ENCODE data around the gene CHN1. TPM values are rescaled to one million over a fixed set of nuclear protein-coding genes. Genes with fewer than 3 reads are reported as not detected.

The CHN1 gene
- polyA plus RNA-seq, 6 donors from 2014 or later, result 0.31 to 0.78 TPM; not detected in 4

- no peaks in the 10 kb centered on the region for H3K36me3 Mint-ChIP-seq
- H3K27me3 Mint-ChIP-seq, result peaks cover 6 to 23% (median 17%) of the 10 kb centered on the region in 3 donors
- no peak overlapping the region for H3K27ac Mint-ChIP-seq
- H3K4me1 Mint-ChIP-seq, result no peaks in the 10 kb centered on the region
- H3K9me3 Mint-ChIP-seq, result peaks cover 0 to 2% (median 0%) of the 10 kb centered on the region in 7 donors
- DNase-seq (no peak), ATAC-seq (ENCODE audit: low read depth in 2 of 2) (no peak)
- no peak overlapping the region for H3K4me3 Mint-ChIP-seq
Measured at GRCh38 chr2:174984561-174984960, 20.6 kb downstream of the CHN1 start.

- Mint-ChIP-seq H3K4me3 (no peak overlapping the region), H3K4me1 (no peaks in the 10 kb centered on the region)
- DNase-seq, result no peak
Measured at GRCh38 chr2:174981331-174981730, 23.9 kb downstream of the CHN1 start.

GRCh38 chr2:174979996-174980395 is 25.2 kb downstream of the CHN1 start:
- peaks cover 0 to 2% (median 0%) of the 10 kb centered on the region in 7 donors for H3K9me3 Mint-ChIP-seq
- ATAC-seq (ENCODE audit: low read depth in 2 of 2) (no peak), DNase-seq (no peak)
- peaks cover 3 to 24% (median 13%) of the 10 kb centered on the region in 3 donors for H3K27me3 Mint-ChIP-seq
- H3K4me3 Mint-ChIP-seq, result no peak overlapping the region
- H3K27ac Mint-ChIP-seq, result no peak overlapping the region
- no peaks in the 10 kb centered on the region for H3K4me1 Mint-ChIP-seq
- no peaks in the 10 kb centered on the region for H3K36me3 Mint-ChIP-seq

More at GRCh38 chr2:174981331-174981730, 23.9 kb downstream of the CHN1 start:
- Mint-ChIP-seq H3K27me3 (peaks cover 6 to 19% (median 16%) of the 10 kb centered on the region in 3 donors), H3K9me3 (peaks cover 0 to 2% (median 0%) of the 10 kb centered on the region in 7 donors), H3K27ac (no peak overlapping the region), H3K36me3 (no peaks in the 10 kb centered on the region)
- no peak for ATAC-seq (ENCODE audit: low read depth in 2 of 2)

- ATAC-seq (ENCODE audit: low read depth in 2 of 2) (no peak), DNase-seq (no peak)
- no peaks in the 10 kb centered on the region for H3K36me3 Mint-ChIP-seq
- H3K4me1 Mint-ChIP-seq, result no peaks in the 10 kb centered on the region
- H3K4me3 Mint-ChIP-seq, result no peak overlapping the region
- peaks cover 0 to 2% (median 0%) of the 10 kb centered on the region in 7 donors for H3K9me3 Mint-ChIP-seq
- no peak overlapping the region for H3K27ac Mint-ChIP-seq
- peaks cover 13 to 20% (median 14%) of the 10 kb centered on the region in 3 donors for H3K27me3 Mint-ChIP-seq
Measured at GRCh38 chr2:174977364-174977763, 27.8 kb downstream of the CHN1 start.

- H3K27ac Mint-ChIP-seq, result no peak overlapping the region
- no peak overlapping the region for H3K4me3 Mint-ChIP-seq
- H3K9me3 Mint-ChIP-seq, result no peaks in the 10 kb centered on the region
- H3K36me3 Mint-ChIP-seq, result no peaks in the 10 kb centered on the region
- ATAC-seq (ENCODE audit: low read depth in 2 of 2) (no peak), DNase-seq (no peak)
- H3K4me1 Mint-ChIP-seq, result no peaks in the 10 kb centered on the region
- H3K27me3 Mint-ChIP-seq, result peaks cover 19 to 25% (median 25%) of the 10 kb centered on the region in 3 donors
Measured at GRCh38 chr2:174974131-174974530, 31.1 kb downstream of the CHN1 start.

- Mint-ChIP-seq H3K9me3 (no peaks in the 10 kb centered on the region), H3K27me3 (peaks cover 22 to 29% (median 26%) of the 10 kb centered on the region in 3 donors), H3K4me1 (no peaks in the 10 kb centered on the region), H3K36me3 (no peaks in the 10 kb centered on the region), H3K4me3 (no peak overlapping the region), H3K27ac (no peak overlapping the region)
- ATAC-seq (ENCODE audit: low read depth in 2 of 2), result no peak
- DNase-seq, result no peak
Measured at GRCh38 chr2:174972924-174973323, 32.3 kb downstream of the CHN1 start.

GRCh38 chr2:174971868-174972781 is 33.1 kb downstream of the CHN1 start:
- Mint-ChIP-seq H3K4me3 (no peak overlapping the region), H3K36me3 (no peaks in the 10 kb centered on the region), H3K4me1 (no peaks in the 10 kb centered on the region), H3K9me3 (no peaks in the 10 kb centered on the region), H3K27ac (no peak overlapping the region), H3K27me3 (peaks cover 26 to 34% (median 26%) of the 10 kb centered on the region in 3 donors)
- no peak for DNase-seq
- no peak for ATAC-seq (ENCODE audit: low read depth in 2 of 2)

GRCh38 chr2:174970092-174970491 is 35.1 kb downstream of the CHN1 start:
- Mint-ChIP-seq H3K36me3 (no peaks in the 10 kb centered on the region), H3K27me3 (peaks cover 25 to 36% (median 26%) of the 10 kb centered on the region in 3 donors), H3K4me3 (no peak overlapping the region), H3K9me3 (no peaks in the 10 kb centered on the region), H3K4me1 (no peaks in the 10 kb centered on the region), H3K27ac (no peak overlapping the region)
- no peak for DNase-seq
- ATAC-seq (ENCODE audit: low read depth in 2 of 2), result no peak

- no peaks in the 10 kb centered on the region for H3K36me3 Mint-ChIP-seq
- no peak overlapping the region for H3K4me3 Mint-ChIP-seq
- no peaks in the 10 kb centered on the region for H3K9me3 Mint-ChIP-seq
- ATAC-seq (ENCODE audit: low read depth in 2 of 2) (no peak), DNase-seq (no peak)
- H3K27me3 Mint-ChIP-seq, result peaks cover 25 to 35% (median 26%) of the 10 kb centered on the region in 3 donors
- no peaks in the 10 kb centered on the region for H3K4me1 Mint-ChIP-seq
- H3K27ac Mint-ChIP-seq, result no peak overlapping the region
Measured at GRCh38 chr2:174969091-174969734, 36.0 kb downstream of the CHN1 start.

GRCh38 chr2:174967691-174968260 is 37.4 kb downstream of the CHN1 start:
- H3K4me1 Mint-ChIP-seq, result no peaks in the 10 kb centered on the region
- peaks cover 3 to 9% (median 5%) of the 10 kb centered on the region in 7 donors for H3K9me3 Mint-ChIP-seq
- H3K4me3 Mint-ChIP-seq, result no peak overlapping the region
- peaks cover 5 to 11% of the 10 kb centered on the region in 2 donors for H3K36me3 Mint-ChIP-seq
- DNase-seq (no peak), ATAC-seq (ENCODE audit: low read depth in 2 of 2) (no peak)
- H3K27ac Mint-ChIP-seq, result no peak overlapping the region
- peaks cover 27 to 43% (median 30%) of the 10 kb centered on the region in 3 donors for H3K27me3 Mint-ChIP-seq

- Mint-ChIP-seq H3K9me3 (peaks cover 3 to 9% (median 5%) of the 10 kb centered on the region in 7 donors), H3K4me3 (no peak overlapping the region), H3K27me3 (peaks cover 22 to 39% (median 23%) of the 10 kb centered on the region in 3 donors), H3K27ac (no peak overlapping the region), H3K4me1 (no peaks in the 10 kb centered on the region), H3K36me3 (peaks cover 5 to 11% of the 10 kb centered on the region in 2 donors)
- DNase-seq (no peak), ATAC-seq (ENCODE audit: low read depth in 2 of 2) (no peak)
Measured at GRCh38 chr2:174967086-174967485, 38.1 kb downstream of the CHN1 start.

- H3K9me3 Mint-ChIP-seq, result peaks cover 3 to 9% (median 5%) of the 10 kb centered on the region in 7 donors
- peaks cover 19 to 38% (median 21%) of the 10 kb centered on the region in 3 donors for H3K27me3 Mint-ChIP-seq
- no peak overlapping the region for H3K4me3 Mint-ChIP-seq
- peaks cover 5 to 11% of the 10 kb centered on the region in 2 donors for H3K36me3 Mint-ChIP-seq
- no peak for DNase-seq
- no peaks in the 10 kb centered on the region for H3K4me1 Mint-ChIP-seq
- no peak overlapping the region for H3K27ac Mint-ChIP-seq
- ATAC-seq (ENCODE audit: low read depth in 2 of 2), result no peak
Measured at GRCh38 chr2:174965992-174966744, 39.0 kb downstream of the CHN1 start.

GRCh38 chr2:174965551-174965950 is 39.6 kb downstream of the CHN1 start:
- Mint-ChIP-seq H3K27ac (no peak overlapping the region), H3K4me3 (no peak overlapping the region), H3K36me3 (peaks cover 5 to 11% of the 10 kb centered on the region in 2 donors), H3K27me3 (peaks cover 19 to 38% (median 21%) of the 10 kb centered on the region in 3 donors), H3K9me3 (peaks cover 3 to 9% (median 5%) of the 10 kb centered on the region in 7 donors), H3K4me1 (no peaks in the 10 kb centered on the region)
- ATAC-seq (ENCODE audit: low read depth in 2 of 2) (no peak), DNase-seq (no peak)
